HG03175 (cell line): ENCODE measurements around the gene ZNF70.

Experiments used
- ATAC-seq: cut with Tn5 transposase; IDR thresholded peaks from one replicate; pipeline ENCODE4 v1.9.1; 2021; ENCODE audit warnings: mild to moderate bottlenecking, moderate library complexity; ENCODE audit not compliant: unreplicated experiment

The ZNF70 gene

GRCh38 chr22:23750714-23751440 lies at the start of gene ZNF70:
Gene ZNF70 (minus strand): TSS chr22:23751112. CDS start chr22:23745140, 5,972 bp downstream.
- ATAC-seq, result peak; percentile 77

GRCh38 chr22:23796461-23796860 lies 45.5 kb upstream of the ZNF70 start:
- ATAC-seq, result no peak

- no peak for ATAC-seq
Observed at GRCh38 chr22:23793326-23793725, 42.4 kb upstream of the ZNF70 start.

- ATAC-seq, result no peak
Observed at GRCh38 chr22:23791738-23792645, 41.1 kb upstream of the ZNF70 start.

GRCh38 chr22:23790819-23791737 lies 40.2 kb upstream of the ZNF70 start:
- ATAC-seq, result no peak

- no peak for ATAC-seq
Observed at GRCh38 chr22:23789638-23790037, 38.7 kb upstream of the ZNF70 start.

- no peak for ATAC-seq
Observed at GRCh38 chr22:23789121-23789520, 38.2 kb upstream of the ZNF70 start.

GRCh38 chr22:23787910-23788309 lies 37.0 kb upstream of the ZNF70 start:
- no peak for ATAC-seq

GRCh38 chr22:23787600-23787896 lies 36.6 kb upstream of the ZNF70 start:
- ATAC-seq, result peak; percentile 27

GRCh38 chr22:23786752-23787599 lies 36.1 kb upstream of the ZNF70 start, which contains the start of gene SMARCB1:
Gene SMARCB1 (plus strand): TSS chr22:23786966. CDS start chr22:23787170, 204 bp downstream.
- peak; percentile 65 for ATAC-seq

GRCh38 chr22:23786261-23786710 lies 35.4 kb upstream of the ZNF70 start:
- no peak for ATAC-seq

- ATAC-seq, result no peak
Observed at GRCh38 chr22:23784215-23784732, 33.4 kb upstream of the ZNF70 start.

- no peak for ATAC-seq
Observed at GRCh38 chr22:23783265-23784150, 32.6 kb upstream of the ZNF70 start.

GRCh38 chr22:23782703-23783102 lies 31.8 kb upstream of the ZNF70 start:
- ATAC-seq, result no peak

- no peak for ATAC-seq
Observed at GRCh38 chr22:23782252-23782651, 31.3 kb upstream of the ZNF70 start.

GRCh38 chr22:23781511-23782183 lies 30.7 kb upstream of the ZNF70 start:
- ATAC-seq, result no peak

- ATAC-seq, result no peak
Observed at GRCh38 chr22:23781065-23781464, 30.2 kb upstream of the ZNF70 start.

- ATAC-seq, result no peak
Observed at GRCh38 chr22:23780146-23780748, 29.3 kb upstream of the ZNF70 start.
